Muscle of back (tissue), 11 donors: Measurements from ENCODE around the gene UTP11. TPM values are rescaled to one million over a fixed set of nuclear protein-coding genes. Genes with fewer than 3 reads are reported as not detected.

Source experiments
- DNase-seq, 3 donors: peaks; one replicate each; pipeline versions ENCODE4 v3.0.0 to v3.0.0-alpha.2; 2013
- polyA plus RNA-seq, 10 donors: library from polyadenylated mRNA; unstranded; fragments of 120-200 nt; gene quantifications; one replicate each; pipeline ENCODE4 v1.2.1, GENCODE V29; 2013; ENCODE audit not compliant: insufficient read length in 10 of 10

UTP11 gene
- polyA plus RNA-seq, 10 donors: 77.5 to 122 (median 101) TPM

DNA sequence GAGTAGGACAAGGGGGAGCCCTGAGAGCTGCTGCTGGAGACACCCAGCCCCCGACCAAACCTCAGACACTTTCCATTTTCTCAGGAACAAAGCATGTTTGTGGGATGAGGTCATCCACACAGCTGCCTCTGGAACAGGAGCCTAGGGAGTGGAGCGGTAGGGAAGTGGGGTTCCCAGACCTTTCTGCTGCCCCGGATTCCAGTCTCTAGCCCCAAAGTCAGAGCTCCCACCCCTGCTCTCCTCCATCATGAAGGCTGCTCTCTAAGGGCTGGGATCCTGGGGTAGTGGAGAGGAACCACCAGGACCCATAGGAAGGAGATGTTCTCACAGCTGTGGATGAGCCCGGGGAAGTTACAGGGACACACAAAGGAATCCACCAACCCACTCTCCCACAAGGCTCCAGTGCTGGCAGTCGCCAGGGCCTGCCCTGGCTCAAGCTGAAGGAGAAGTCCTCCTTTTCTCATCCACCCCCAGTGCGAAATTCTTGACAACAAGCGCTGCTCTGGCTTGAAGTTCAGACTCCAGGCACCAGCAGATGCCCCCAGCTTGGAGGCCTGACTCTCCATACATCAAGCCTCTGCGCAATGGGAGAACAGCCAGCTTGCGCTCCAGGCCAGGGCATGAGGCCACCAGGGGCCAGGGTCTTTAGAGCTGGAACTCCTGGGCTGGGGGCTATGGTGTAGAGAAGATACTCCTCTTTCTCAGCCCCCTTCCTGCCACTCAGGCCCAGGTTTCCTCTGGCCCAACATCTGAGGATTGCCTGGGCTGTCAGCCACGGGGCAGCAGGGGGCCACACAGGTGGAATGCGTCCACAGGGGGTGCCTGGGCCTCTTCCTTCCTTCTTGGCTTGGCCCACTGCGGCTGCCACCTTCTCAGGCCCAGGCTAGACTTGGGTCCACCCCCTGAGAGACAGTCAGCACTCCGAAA, 11.7 kb upstream of the UTP11 start:
- DNase-seq: peak; percentile 83 to 95 (median 84)

DNA sequence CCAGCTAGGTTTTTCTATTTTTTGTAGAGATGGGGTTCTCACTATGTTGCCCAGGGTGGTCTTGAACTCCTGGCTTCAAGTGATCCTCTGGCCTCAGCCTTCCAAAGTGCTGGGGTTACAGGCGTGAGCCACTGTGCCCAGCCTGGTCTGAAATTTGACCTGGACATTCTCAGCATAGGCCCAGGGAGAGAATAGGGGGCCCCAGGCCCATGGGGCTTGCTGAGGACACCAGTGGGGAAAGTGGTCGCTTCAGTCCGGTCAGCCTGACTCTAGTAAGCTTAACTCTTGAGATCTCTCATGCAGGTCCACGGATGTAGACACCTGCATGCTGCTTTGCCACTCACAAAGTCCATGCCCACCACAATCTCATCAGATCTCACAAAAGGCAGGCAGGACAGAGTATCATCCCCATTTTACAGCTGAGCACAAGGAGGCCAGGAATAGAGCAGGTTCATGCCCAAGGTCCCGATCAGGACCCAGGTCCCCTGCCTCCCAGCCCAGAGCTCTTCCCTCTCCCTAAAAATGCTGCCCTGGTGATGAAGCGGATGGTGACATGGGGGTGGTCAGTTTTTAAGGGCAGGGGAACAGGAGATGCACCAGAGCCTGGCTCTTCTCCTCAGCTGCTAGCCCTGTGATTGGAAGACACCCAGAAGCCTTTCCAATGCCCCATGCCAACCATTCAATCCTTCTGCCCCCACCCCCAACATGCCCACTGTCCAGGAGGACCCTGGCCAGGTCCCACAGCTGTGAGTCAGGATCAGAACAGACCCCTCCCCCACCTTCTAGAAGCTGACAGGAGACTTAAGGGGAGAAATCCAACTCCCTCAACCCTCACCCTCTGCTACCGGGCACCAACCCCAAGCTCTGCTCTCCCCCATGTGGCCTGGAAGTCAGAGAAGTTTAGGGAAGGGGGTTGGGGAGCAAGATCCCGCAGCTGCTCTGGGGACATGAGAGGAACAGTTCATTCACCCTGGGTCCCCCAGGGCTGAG, 9.0 kb upstream of the UTP11 start:
- DNase-seq: peak; percentile 65 to 71 (median 69)

DNA sequence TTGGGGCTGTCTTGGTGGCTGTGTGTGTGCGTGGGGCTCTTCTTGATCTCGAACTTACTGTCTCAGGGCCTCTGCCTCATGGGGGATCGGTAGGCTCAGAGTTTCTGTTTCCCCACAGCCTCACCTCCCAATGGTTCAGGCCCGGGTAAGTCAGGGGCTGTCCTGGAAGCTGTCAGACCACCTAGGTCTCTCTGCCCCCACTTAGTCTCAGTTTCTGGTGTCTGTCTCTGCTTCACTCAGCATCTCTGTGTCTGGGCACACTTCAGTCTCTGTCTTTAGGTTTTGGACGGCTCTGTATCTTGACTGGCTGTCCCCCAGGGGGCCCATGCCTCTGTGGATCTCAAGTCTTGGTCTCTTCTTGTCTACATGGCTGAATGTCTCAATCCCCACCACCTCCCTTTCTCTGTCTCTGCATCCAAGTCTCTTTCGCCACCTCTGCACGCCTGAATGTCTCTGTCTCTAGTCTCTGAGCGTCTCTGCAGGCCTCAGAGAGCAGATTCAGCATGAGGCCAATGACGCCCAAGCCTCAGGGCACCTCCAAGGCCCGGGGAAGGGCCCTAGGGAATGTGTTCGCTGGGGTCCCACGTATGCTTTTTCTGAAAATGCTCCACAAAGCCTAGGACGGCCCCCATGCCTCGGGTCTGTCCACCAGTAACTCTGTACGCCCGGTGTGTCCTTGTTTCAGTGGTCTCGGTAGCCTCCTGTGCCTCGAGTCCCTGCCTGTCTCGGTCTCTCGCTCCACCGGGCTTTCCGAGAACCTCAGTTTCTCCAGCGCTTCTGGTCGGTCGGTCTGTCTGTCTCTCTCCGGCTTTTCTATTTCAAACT, 8.0 kb upstream of the UTP11 start:
- DNase-seq: peak in 1 of 3 donors; percentile 59

DNA sequence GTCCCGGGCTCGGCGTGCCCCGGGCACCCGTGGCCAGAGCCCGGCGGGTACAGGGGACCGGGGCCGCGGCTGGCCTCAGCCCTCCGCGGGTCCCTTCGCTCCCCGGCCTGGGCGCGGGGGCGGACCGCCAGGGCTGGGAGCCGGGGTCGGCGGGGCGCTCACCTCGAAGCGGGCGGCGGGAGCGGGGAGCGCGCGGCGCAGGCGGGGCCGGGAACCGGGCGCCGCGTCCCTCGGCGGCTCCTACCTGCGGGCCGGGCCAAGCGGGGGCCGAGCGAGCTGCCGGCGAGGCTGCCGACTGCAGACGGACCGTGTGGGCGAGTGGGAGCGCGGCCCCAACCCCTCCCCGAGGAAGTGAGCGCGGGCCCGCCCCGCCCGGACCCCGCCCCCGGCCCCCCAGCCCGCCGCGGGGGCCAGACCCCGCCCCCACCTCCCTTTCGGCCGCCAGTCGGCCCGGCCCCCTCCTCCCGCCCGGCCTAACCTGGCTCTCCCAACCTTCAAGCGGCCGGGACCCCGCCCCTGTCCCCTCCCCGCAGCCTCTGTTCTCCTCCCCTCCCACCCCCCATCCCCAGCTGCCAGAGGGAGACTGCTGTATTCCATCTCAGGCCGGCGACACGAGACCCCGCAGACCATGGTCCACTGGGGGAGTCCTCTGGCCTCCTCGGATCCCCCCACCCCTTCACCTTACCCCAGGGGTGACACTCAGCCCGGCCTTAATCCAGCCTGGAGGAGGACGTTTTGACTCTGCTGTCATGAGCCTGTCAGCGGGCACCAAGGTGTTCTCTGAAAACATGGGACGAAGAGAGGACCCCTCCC, 7.1 kb upstream of the UTP11 start, which contains the start of gene FHL3:
Gene FHL3, minus strand, starts transcription at position 320 of the 813 bp plus-strand sequence. CDS start 6,102 bp downstream, outside the sequence.
- DNase-seq: peak; percentile 65 to 84 (median 76)

DNA sequence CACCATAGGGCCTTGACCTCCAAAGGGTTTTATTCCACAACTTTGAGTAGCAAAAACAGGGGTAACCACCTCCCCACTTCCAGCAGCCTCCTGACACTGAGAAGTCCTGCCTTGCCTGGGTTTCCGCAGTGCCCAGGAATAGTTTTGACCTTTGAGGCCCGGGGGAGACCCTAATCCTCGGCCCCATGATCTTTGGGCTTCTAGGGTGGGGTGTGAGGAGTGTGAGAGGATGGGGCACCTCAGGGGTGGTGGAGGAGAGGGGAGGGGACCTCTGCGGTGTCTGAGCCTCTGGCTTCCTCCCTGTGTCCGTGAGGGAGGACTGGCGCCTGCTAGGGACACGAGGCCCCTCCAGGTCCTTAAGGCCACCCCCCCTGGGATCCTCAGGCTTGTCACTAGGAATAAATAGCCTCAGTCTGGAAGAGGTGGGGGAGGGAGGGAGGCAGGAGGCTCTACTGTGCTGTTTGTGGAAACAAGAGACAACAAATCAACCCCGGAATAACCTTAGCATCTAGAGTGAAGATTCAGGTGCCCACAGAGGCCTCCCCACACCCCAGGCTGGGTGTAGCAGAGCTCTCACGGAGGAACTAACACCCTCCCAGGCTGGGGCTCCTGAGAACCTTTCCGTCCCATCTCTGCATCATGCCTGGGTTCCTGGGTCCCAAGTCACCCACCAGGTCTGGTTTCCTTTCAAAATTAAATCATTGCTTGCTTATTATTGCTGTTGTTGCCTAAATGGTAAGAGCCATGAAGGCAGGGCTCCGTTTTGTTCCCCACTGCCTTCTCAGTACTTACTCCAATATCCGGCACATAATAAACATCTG, 6.3 kb upstream of the UTP11 start:
- peak in 2 of 3 donors; percentile 66 to 67 for DNase-seq

DNA sequence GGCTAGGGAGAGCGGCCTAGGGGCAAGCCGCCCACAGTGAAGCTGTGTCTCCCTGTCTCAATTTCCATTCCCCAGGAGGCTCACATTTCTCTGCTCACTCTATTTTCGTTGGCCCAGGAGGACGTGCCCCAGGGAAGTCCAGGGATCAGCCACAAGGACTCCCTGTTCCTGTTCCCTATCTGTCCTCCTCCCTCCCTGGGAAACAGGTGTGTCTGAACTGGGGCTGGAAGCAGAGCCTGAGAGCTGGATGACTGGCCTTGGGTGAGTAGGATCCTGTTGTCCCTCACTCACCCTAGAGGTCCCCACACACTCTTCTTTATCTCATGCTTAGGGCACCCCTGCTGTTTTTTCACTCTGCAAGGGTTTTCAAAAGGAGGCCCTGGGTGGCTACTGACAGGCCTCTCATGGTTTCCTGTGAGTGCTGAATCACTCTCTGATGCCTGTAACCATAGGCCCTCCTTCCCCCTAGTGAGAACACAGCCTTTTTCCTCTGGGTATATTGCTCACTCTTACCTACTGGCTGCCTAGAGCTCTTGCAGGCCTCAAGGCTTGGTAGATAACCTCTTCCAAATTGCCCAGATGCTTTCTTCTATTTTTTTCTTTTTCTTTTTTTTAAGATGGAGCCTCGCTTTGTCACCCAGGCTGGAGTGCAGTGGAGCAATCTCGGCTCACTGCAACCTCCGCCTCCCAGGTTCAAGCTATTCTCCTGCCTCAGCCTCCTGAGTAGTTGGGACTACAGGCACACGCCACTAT, 3.3 kb upstream of the UTP11 start:
- DNase-seq: peak in 2 of 3 donors; percentile 44 to 67

DNA sequence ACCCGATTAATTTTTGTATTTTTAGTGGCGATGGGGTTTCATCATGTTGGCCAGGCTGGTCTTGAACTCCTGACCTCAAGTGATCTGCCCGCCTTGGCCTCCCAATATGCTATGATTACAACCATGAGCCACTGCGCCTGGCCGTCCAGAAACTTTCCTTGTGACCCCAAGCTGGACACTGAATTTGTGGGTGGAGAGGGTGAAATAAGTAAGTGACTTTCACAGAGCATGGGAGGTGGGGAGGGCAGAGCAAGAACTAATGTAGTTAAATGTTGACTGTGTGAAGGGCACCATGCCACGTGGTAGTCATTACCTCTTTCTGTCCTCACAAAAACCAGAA, 2.7 kb upstream of the UTP11 start:
- no peak for DNase-seq

DNA sequence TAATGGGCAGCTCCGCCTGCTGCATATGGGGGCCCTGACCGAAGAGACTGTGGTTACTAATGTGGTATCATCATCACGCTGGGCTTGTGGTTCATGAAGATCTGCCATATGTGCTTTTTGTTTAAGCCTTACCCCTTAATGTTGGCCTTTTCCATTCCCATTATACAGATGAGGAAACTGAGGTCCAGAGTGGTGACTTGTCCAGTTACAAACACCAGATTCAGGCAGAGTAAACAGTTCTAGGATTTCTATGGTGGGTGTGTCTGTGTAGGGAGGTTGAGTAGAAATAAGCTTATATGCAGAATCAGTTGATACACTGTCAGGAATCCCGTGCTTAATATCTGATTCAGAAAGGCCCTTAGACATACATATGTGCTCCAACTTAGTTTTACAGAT, 691 bp downstream of the UTP11 start:
- no peak for DNase-seq

DNA sequence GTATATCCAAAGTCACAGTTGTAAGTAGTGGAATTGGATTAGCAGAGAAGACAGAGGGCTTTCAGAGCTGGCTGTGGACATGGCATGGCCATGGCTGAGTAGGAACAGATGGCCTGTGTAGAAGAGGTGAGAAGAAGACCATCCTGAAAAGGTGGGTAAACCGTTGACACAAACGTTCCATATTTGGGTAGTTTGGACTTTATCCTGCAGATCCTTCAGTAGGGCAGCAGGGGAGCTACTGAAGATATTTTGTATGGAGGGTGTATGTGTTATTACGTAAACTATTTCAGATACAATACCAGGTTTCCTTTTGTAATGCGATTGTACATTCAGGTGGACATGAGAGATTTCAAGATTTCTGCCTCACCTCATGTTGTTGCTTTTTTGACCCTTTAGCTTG, 1.6 kb downstream of the UTP11 start:
- no peak for DNase-seq

DNA sequence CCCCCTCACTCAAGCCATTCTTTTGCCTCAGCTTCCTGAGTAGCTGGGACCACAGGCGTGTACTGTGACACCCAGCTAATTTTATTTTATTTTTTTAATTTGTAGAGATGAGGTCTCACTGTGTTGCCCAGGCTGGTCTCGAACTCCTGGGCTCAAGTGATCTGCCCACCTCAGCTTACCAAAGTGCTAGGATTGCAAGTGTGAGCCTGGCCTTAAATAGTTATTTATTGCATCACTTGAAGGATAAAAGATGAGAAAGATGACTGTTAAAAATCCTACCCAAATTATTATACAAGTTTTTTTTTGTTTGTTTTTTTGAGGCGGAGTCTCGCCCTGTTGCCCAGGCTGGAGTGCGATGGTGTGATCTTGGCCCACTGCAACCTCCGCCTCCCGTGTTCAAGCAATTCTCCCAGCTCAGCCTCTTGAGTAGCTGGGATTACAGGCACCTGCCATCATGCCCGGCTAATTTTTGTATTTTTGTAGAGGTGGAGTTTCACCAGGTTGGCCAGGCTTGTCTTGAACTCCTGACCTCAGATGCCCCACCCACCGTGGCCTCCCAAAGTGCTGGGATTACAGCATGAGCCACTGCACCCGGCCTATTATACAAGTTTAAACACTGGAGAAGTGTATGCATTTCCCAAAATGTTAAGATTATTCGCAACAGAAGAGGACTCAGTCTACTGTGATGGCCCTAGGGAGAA, 2.3 kb downstream of the UTP11 start:
- DNase-seq: no peak

DNA sequence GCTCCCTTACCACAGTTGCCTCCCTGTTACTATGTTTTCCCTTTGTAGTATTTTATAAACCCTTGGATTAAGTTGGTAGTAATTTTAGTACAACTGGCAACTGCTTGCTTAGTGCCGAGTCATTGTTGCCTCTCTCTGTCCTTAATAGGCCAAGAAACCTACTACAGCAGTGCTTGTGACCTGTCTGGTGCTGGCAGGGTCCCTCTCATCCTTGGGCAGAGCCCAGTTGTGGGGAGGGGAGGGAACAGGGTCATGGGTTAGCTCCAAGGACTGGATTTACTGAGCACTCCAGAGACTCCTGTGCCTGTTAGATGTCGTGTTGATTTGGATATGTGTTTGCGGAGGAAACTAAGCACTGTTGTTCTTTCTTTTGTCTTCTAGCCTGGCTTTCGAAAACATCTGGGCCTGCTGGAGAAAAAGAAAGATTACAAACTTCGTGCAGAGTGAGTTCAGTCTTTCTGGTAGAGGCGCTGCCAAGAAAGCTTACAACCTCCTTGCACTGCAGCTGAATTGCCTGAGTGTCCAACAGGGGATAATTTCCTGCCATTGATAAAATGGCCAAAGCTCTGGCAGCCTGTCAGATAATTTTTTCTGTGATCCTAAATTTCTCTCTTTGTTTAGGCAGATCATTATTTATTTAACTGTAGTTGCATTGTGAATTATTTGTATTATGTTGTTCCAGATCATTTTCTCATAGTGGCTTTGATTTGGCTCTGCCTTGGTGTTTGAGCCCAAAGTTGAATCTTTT, 3.6 kb downstream of the UTP11 start:
- DNase-seq: peak; percentile 44 to 83 (median 66)

DNA sequence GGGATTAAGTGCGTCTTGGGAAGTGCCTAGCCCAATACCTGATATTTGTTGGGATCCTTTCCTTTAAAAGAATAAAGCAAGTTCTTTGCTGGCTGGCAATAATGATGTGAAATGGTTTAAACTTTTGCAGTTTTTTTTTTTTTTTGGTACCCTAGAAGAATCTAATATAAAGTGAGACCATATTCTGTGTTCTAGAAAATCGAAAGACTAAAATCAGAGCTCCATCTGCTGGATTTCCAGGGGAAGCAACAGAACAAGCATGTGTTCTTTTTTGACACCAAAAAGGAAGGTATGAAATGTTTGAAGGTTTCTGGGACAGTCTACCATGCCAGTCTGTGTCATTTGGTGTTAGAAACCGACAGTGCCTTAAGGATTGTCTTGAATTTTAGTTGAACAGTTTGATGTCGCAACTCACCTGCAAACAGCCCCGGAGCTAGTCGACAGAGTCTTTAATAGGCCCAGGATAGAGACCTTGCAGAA, 6.4 kb downstream of the UTP11 start:
- peak in 1 of 3 donors; percentile 52 for DNase-seq

DNA sequence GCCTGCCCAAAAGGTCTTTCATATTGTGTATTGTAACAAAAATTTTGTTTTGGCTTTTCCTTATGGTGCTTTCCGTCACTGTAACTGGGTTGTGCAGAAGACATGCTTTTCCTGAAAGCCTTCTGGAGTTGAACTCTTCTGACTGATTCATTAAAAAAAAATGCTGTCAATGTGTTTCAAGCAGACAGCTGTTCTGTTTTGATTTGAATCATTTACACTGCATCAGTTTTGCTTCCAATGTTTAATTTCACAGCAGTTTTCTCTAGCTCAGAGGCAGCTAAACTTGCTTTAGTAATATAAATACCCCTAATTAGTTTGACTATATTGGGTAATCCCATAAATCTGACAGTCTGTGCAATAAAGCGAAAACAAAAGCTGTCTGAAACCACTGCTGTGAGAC, 7.9 kb downstream of the UTP11 start:
- no peak for DNase-seq

DNA sequence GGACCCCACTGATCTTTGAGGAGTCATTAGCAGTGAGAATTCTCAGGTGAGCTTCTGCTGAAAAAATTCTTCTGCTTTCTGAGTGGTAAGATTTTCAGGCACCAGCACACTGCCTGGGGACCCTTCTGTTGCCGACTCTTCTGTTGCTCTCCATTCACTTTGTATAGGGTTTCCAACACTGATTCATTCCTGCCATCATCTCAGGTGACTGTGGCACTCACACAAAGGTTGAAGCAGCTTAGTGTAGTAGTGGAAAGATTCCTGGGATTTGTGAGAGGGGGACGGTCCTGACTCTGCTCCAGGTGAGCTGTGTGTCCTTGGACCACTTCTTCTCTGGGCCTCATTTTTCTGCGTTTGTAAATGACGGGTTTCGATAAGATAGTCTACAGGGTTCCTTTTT, 9.4 kb downstream of the UTP11 start:
- DNase-seq: no peak

DNA sequence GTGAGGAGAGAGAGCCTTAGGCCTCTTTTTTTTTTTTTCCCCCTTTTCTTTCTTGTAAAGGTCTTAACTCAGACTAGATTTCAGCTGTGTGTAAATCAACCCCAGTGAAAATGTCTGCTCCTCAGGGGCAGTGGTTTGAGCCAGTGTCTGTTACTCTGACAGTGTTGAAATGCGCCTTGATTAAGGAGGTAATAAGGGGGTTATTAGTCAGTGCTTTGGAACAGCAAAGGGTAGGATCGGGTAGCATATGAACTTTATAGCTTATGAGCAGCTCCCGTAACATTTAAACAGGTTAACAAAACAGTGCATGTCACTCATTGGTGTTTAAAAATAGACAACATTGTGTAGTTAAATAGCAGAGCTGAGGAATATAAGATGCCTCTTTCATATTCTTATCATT, 10.3 kb downstream of the UTP11 start:
- DNase-seq: no peak

DNA sequence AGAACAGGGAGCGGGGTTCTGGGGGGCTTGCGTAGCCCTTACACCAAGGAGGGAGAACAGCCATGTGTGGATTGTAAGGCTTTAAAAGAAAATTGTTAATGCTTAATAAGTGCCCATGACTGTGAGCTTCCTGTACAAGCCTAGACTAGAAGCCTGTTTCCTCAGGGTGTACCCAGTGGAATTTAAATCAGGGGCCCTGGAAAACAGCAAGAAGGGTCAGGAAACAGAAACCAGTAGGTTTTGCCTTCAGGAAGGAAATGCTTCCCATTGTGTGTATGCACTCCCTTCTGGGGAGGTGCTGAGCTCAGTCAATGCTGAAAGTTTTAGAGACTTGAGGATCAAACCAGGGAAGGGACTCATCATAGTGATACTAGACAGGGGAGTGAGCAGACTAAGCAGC, 12.7 kb downstream of the UTP11 start:
- DNase-seq: no peak

DNA sequence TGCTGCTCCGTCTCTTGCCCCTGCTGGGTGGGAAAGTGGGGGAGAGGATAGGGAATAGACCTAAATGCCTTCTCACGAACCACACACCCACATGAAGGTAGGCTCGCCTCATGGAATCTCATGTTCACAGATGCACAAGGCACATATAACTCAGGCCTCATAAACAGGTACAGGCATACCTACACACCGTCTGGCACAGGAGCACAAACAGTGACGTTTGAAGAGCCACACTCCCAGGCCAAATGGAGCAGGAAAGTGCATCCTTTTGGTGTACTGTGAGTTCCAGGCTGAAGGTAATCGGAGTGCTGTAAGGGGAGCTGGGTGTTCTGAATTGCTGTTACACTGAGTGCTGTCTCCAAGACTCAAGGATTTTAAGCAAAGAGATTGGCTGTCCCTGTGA, 13.1 kb downstream of the UTP11 start:
- DNase-seq: no peak
